Mammary epithelial cell (primary cell): ENCODE measurements around the gene TRPC4AP.

ENCODE experiments used
- CTCF ChIP-seq, 2 donors: IDR thresholded peaks in 1 of 2; conservative IDR thresholded peaks in 1 of 2; 2 replicates each; pipeline ENCODE4 v1.5.1; 2011 to 2012; ENCODE audit warnings: inconsistent platforms in 2 of 2, low read length in 2 of 2, mild to moderate bottlenecking in 2 of 2, control low read depth in 1 of 2, low read depth in 1 of 2; ENCODE audit not compliant: insufficient read depth in 1 of 2; ENCODE audit errors: extremely low read depth in 1 of 2
- EZH2 ChIP-seq: IDR thresholded peaks from 2 replicates; pipeline ENCODE4 v1.6.1; 2012; ENCODE audit warnings: low read length, inconsistent platforms, borderline replicate concordance

- TF ChIP-seq CTCF (conservative IDR thresholded peaks at IDR 0.05 in 1 of 2, IDR thresholded peaks at IDR 0.05 in 1 of 2; ENCODE audit: extremely low read depth in 1 of 2, insufficient read depth in 1 of 2, low read depth in 1 of 2, low read length in 2 of 2) (no peak), EZH2 (no peak)
Observed at GRCh38 chr20:35034145-35034544, 58.5 kb downstream of the TRPC4AP start.
